Measurements from ENCODE around the gene AFF4. TPM values are rescaled to one million over a fixed set of nuclear protein-coding genes. Genes with fewer than 3 reads are reported as not detected.

The AFF4 gene
- total RNA-seq, 4 donors from 2014 or later, result 36.7 to 153 (median 67.5) TPM

DNA sequence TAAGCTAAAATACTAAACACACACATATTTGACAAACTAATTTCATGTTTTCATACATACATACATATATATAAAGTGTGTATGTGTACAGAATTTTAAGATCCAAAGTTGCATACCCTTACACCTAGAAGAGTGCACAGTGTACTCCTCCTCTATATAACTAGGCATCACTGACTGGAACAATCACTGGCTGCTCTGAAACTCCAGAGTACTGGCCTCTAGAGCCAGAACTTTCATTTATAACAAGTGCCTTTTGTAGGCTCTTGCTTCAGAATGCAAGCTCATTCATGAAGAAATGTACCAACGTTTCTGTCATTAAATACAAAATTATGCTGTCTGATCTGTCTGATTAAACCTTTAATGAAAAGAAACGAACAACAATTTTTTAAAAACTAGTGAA is 86.0 kb downstream of the AFF4 start:
- in situ Hi-C loops (cut with MboI; ENCODE audit: low sequenced_read_pairs in 4 of 4) (no loop called here), intact Hi-C loops (cut with DNase I; ENCODE audit: low total_unique reads) (no loop called here)
- no peaks in the 10 kb centered on the region for H3K27me3 ChIP-seq
- peaks cover 32 to 37% of the 10 kb centered on the region in 2 donors for H3K4me1 ChIP-seq
- no peak for TF ChIP-seq POLR2A (IDR thresholded peaks at IDR 0.05)
- TF ChIP-seq, protein P1, sequence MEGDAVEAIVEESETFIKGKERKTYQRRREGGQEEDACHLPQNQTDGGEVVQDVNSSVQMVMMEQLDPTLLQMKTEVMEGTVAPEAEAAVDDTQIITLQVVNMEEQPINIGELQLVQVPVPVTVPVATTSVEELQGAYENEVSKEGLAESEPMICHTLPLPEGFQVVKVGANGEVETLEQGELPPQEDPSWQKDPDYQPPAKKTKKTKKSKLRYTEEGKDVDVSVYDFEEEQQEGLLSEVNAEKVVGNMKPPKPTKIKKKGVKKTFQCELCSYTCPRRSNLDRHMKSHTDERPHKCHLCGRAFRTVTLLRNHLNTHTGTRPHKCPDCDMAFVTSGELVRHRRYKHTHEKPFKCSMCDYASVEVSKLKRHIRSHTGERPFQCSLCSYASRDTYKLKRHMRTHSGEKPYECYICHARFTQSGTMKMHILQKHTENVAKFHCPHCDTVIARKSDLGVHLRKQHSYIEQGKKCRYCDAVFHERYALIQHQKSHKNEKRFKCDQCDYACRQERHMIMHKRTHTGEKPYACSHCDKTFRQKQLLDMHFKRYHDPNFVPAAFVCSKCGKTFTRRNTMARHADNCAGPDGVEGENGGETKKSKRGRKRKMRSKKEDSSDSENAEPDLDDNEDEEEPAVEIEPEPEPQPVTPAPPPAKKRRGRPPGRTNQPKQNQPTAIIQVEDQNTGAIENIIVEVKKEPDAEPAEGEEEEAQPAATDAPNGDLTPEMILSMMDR (IDR thresholded peaks at IDR 0.05 in 4 of 5, conservative IDR thresholded peaks at IDR 0.05 in 1 of 5), result no peak
- H3K27ac ChIP-seq, result peak overlapping the region; percentile 13 to 75 (median 52)
- H3K9me3 ChIP-seq, result no peaks in the 10 kb centered on the region
- H3K36me3 ChIP-seq, result peaks cover 0 to 45% of the 10 kb centered on the region in 2 donors
- ATAC-seq (no peak), DNase-seq (no peak)
- no peak overlapping the region for H3K4me3 ChIP-seq

DNA sequence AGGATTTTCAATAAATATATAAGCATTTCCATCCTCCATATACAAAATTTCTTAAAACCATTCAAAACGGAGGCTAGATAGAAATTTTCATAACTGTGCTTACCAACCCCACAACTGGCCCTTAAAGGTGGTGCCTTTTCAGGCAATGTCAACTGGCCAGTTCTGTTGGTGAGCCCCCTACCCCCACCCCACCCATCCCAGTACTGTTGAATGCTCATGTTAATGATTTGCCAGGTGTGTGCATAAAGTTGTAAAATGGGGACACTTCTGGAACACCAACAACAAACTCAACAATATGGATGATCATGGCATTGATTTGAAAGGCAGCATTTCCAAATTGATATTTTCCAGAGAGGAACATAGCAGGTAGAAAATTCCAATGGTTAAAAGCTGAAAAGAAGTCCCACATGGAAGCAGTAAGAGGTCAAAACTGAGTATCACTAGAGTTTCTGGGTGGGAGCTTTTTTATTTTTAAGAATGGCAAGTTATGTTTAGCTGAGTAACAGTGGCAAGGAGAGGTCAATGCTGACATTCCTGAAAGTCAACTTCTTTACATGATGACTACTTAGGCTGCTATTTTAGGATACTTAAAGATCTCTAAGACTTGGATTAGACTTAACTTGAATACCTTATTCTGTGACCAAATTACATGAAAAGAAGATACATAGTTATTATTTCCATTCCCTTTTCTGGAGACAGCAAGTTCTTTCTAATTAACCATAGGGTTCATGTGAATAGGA is 87.2 kb downstream of the AFF4 start:
- DNase-seq (no peak), ATAC-seq (no peak)
- TF ChIP-seq, protein P1 (IDR thresholded peaks at IDR 0.05 in 4 of 5, conservative IDR thresholded peaks at IDR 0.05 in 1 of 5), result no peak
- TF ChIP-seq POLR2A (IDR thresholded peaks at IDR 0.05), result no peak
- intact Hi-C loops (cut with DNase I; ENCODE audit: low total_unique reads) (no loop called here), in situ Hi-C loops (cut with MboI; ENCODE audit: low sequenced_read_pairs in 4 of 4) (no loop called here)
- H3K27me3 ChIP-seq, result no peaks in the 10 kb centered on the region
- H3K4me1 ChIP-seq, result peaks cover 36 to 39% of the 10 kb centered on the region in 2 donors
- no peaks in the 10 kb centered on the region for H3K9me3 ChIP-seq
- no peak overlapping the region for H3K27ac ChIP-seq
- H3K4me3 ChIP-seq, result no peak overlapping the region
- H3K36me3 ChIP-seq, result peaks cover 0 to 32% of the 10 kb centered on the region in 2 donors

DNA sequence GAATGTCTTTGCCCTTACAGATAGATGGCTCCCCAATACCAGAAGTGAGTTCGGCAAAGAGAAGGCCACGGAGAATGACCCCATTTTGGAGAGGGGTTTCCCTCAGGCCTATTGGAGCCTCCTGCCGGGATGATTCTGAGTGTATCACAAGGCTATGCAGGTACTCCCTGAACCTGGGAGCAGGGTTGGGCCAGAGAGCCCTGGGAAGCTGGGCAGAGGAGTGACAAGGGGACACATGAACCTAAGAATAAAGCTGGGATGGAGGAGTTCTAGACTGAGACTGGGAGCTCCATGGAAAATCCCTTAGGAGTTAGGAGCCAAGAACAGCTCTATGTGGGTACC is 89.5 kb downstream of the AFF4 start:
- in situ Hi-C loops (cut with MboI; ENCODE audit: low sequenced_read_pairs in 4 of 4), result loop anchor here in 2 of 4 donors (25.0 kb wide), 1 partner anchor 487 kb away; no protein-coding TSS in a partner anchor
- ATAC-seq (no peak), DNase-seq (no peak)
- TF ChIP-seq, protein P1 (IDR thresholded peaks at IDR 0.05 in 4 of 5, conservative IDR thresholded peaks at IDR 0.05 in 1 of 5), result no peak
- no peak for TF ChIP-seq POLR2A (IDR thresholded peaks at IDR 0.05)
- H3K4me3 ChIP-seq, result no peak overlapping the region
- H3K4me1 ChIP-seq, result peaks cover 43 to 48% of the 10 kb centered on the region in 2 donors
- no peaks in the 10 kb centered on the region for H3K9me3 ChIP-seq
- intact Hi-C loops (cut with DNase I; ENCODE audit: low total_unique reads), result no loop called here
- peaks cover 0 to 21% of the 10 kb centered on the region in 2 donors for H3K36me3 ChIP-seq
- H3K27ac ChIP-seq, result no peak overlapping the region
- H3K27me3 ChIP-seq, result no peaks in the 10 kb centered on the region

DNA sequence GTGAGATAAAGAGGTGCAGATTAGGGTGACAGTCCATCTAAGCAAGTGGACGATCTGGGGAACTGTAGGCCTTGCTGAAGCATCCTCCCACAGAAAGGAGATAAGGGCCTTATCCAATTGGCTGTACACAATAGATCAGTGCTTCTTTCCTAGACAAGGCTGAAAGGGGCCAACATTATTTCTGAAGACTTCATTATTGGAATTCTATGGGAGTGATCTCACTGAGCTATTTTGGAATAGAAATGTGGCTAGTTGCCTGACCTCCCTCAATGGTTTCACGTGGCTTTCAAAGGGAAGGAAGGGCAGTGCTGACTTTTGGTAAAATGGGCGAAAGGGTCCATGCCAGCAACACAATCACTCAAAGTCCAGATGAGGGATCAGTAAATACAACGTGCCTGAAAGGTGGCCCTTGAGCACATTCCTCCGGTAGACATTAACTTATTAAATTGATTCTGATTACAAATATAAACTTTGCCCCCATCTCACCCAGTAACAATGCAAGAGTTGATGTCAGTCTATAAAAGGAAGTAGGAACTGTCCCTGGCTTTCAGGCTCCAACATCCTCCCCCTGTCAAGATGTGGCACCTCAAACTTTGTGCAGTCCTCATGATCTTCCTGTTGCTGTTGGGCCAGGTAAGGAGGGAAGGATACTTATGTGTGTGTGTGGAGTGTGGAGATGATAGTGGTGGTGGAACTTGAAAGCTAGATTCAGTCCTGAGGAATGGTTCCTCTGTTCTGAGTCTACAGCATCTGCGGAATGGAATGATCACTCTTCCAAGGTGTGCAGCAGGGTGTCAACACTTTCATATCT is 90.1 kb downstream of the AFF4 start, which contains the start of gene LEAP2:
Gene LEAP2 (plus strand): TSS at position 550 of the 811 bp plus-strand sequence. CDS start 27 bp downstream, at position 577.
- intact Hi-C loops (cut with DNase I; ENCODE audit: low total_unique reads) (no loop called here), in situ Hi-C loops (cut with MboI; ENCODE audit: low sequenced_read_pairs in 4 of 4) (loop anchor here in 2 of 4 donors (25.0 kb wide), 1 partner anchor 486 kb away; no protein-coding TSS in a partner anchor)
- peaks cover 0 to 27% of the 10 kb centered on the region in 2 donors for H3K36me3 ChIP-seq
- no peaks in the 10 kb centered on the region for H3K9me3 ChIP-seq
- no peak for ATAC-seq
- H3K27ac ChIP-seq, result peak within 1 kb of the TSS in 1 of 4 donors; percentile 20
- no peaks in the 10 kb centered on the region for H3K27me3 ChIP-seq
- TF ChIP-seq, protein P1 (IDR thresholded peaks at IDR 0.05 in 4 of 5, conservative IDR thresholded peaks at IDR 0.05 in 1 of 5), result no peak
- TF ChIP-seq POLR2A (IDR thresholded peaks at IDR 0.05), result no peak
- DNase-seq, result no peak
- no peak within 1 kb of the TSS for H3K4me3 ChIP-seq
- H3K4me1 ChIP-seq, result peaks cover 39 to 43% of the 10 kb centered on the region in 2 donors
